NB4 (cell line): ENCODE measurements around the gene ZNF24.

Source experiments
- MYC ChIP-seq: IDR thresholded peaks from 2 replicates; pipeline ENCODE4 v1.6.1; 2011; ENCODE audit warnings: low read depth, low read length
- POLR2A ChIP-seq: IDR thresholded peaks from 2 replicates; pipeline ENCODE4 v1.6.1; 2011; ENCODE audit warnings: mild to moderate bottlenecking; ENCODE audit not compliant: insufficient read length; ENCODE audit errors: extremely low read depth
- TF ChIP-seq, protein P1 (sequence below): IDR thresholded peaks from one replicate; pipeline ENCODE4 v1.5.1; 2012; ENCODE audit warnings: low read depth, low read length
- TF ChIP-seq, protein P2 (sequence below): IDR thresholded peaks from 2 replicates; pipeline ENCODE4 v1.6.1; 2011; ENCODE audit warnings: low read depth, low read length

DNA sequence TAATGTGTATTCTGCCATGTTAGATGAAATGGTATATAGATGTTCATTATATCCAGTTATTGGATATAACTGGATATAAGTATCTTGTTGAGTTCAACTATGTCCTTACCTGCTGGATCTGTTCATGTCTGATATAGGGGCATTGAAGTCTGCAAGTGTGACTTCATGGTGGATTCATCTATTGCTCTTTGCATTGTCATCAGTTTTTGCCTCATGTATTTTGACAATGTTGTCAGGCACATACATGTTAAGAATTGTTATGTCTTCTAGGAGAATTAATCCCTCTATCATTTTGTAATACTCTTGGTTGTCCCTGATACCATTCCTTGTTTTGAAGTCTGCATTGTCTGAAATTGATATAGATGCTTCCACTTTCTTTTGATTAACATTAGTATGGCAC lies 15.4 kb downstream of the ZNF24 start:
- TF ChIP-seq, protein P1, sequence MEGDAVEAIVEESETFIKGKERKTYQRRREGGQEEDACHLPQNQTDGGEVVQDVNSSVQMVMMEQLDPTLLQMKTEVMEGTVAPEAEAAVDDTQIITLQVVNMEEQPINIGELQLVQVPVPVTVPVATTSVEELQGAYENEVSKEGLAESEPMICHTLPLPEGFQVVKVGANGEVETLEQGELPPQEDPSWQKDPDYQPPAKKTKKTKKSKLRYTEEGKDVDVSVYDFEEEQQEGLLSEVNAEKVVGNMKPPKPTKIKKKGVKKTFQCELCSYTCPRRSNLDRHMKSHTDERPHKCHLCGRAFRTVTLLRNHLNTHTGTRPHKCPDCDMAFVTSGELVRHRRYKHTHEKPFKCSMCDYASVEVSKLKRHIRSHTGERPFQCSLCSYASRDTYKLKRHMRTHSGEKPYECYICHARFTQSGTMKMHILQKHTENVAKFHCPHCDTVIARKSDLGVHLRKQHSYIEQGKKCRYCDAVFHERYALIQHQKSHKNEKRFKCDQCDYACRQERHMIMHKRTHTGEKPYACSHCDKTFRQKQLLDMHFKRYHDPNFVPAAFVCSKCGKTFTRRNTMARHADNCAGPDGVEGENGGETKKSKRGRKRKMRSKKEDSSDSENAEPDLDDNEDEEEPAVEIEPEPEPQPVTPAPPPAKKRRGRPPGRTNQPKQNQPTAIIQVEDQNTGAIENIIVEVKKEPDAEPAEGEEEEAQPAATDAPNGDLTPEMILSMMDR = no peak
- TF ChIP-seq POLR2A (no peak), MYC (no peak)
- TF ChIP-seq, protein P2, sequence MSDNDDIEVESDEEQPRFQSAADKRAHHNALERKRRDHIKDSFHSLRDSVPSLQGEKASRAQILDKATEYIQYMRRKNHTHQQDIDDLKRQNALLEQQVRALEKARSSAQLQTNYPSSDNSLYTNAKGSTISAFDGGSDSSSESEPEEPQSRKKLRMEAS = no peak
